Hypothalamus (tissue), 51 donors: Measurements from ENCODE around the gene PLCZ1.

Experiments
- DNase-seq, 51 donors: peaks; one replicate each; lab custom pipeline; 2025; lab: John Stamatoyannopoulos, UW

The PLCZ1 gene

DNA sequence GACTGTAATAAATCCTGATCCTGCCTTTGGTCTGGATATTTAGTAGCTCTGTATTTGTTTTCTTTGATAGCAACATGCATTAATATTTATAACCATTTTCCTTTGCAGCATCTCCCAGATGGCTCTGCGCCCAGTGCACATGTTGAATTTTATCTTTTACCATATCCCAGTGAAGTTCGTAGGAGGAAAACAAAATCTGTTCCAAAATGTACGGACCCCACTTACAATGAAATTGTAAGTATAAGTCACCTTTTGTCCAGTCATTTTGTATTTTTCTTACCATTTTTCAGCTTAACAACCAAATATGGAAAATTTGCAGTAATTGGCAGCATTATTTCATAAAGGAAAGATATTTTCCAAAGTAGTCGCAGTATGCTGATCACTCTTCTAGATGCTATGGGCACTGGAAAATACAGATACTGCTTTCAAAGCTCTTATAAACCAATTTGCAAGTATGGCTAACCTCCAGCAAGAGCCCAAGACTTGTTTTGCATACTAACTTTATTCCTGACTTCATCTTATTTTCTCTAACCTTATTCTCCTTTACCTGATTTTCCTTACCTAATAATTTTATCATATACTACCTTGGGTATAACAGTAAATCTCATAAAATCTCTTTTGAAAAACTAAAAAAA lies 97.4 kb downstream of the PLCZ1 start:
- DNase-seq, result no peak

- DNase-seq, result no peak
Observed at GRCh38 chr12:18634382-18634781, 103.4 kb downstream of the PLCZ1 start.
